ENCODE data around the gene RNASEL. TPM values are rescaled to one million over a fixed set of nuclear protein-coding genes. Genes with fewer than 3 reads are reported as not detected.

The RNASEL gene
- total and polyA plus RNA-seq, 9 of the 15 experiments (the other 6 are each of a cell fraction or from before 2014, with no cell fraction given): 4.3 to 11.1 (median 7.2) TPM

DNA sequence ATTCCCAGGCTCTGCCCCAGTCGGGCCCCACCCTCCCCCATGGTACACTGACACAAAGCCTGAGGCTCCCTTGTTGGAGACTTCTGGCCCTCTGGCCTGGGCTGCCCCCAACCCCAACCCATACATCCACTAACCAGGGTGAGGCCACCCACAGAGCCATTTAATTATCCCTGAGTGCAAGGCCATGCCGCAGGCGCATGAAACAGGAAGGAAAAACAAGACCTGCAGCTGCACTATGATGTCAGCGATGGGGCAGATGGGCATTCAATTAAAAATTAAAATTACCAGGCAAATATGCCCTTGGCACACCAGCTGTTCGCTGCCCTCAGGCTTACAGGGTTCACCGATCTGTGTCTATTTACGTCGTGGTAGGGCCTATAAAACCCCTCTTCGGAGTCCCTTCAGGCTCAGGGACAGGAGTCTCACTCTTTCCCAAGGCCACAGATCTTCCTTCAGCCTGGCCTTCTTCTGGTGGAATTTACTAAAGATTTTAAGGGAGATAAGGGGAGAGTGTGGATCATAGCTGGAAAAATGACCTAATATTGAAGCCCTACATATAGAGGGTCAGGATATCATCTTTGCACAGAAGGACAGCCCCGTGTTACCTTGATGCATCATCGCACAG lies 44.7 kb upstream of the RNASEL start (continued):
- TF ChIP-seq, protein P1, sequence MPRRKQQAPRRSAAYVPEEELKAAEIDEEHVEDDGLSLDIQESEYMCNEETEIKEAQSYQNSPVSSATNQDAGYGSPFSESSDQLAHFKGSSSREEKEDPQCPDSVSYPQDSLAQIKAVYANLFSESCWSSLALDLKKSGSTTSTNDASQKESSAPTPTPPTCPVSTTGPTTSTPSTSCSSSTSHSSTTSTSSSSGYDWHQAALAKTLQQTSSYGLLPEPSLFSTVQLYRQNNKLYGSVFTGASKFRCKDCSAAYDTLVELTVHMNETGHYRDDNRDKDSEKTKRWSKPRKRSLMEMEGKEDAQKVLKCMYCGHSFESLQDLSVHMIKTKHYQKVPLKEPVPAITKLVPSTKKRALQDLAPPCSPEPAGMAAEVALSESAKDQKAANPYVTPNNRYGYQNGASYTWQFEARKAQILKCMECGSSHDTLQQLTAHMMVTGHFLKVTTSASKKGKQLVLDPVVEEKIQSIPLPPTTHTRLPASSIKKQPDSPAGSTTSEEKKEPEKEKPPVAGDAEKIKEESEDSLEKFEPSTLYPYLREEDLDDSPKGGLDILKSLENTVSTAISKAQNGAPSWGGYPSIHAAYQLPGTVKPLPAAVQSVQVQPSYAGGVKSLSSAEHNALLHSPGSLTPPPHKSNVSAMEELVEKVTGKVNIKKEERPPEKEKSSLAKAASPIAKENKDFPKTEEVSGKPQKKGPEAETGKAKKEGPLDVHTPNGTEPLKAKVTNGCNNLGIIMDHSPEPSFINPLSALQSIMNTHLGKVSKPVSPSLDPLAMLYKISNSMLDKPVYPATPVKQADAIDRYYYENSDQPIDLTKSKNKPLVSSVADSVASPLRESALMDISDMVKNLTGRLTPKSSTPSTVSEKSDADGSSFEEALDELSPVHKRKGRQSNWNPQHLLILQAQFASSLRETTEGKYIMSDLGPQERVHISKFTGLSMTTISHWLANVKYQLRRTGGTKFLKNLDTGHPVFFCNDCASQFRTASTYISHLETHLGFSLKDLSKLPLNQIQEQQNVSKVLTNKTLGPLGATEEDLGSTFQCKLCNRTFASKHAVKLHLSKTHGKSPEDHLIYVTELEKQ (CRISPR knock-in tag; IDR thresholded peaks at IDR 0.05): no peak
- TF ChIP-seq HMG20A (CRISPR knock-in tag; conservative IDR thresholded peaks at IDR 0.05): no peak
- TF ChIP-seq HDAC1 (IDR thresholded peaks at IDR 0.05): no peak

DNA sequence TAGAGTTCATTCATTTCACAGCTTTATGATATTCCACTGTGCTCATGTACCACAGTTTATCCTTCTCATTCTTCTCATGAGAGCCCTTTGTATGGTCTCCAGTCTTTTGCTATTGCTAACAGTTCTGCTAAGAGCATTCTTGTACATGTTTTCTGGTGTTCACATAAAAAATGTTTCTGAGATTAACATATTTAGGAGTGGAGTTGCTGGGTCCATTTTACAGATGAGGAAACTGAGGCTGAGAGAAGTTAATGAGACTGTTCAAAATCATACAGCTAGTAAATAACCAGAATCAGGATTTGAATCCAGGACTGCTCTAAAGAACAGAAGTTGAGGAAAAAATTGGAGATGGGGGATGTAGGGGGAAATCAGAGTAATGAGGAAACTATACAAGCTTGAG lies 44.0 kb upstream of the RNASEL start:
- BruUV-seq (replicated peaks): no TSS peak
- no peak for FAIRE-seq
- Histone ChIP-seq H3K9me3 (replicated peaks; ENCODE audit: control insufficient read depth, insufficient read depth, low read depth, low read length) (no peaks in the 10 kb centered on the region), H2AFZ (ENCODE audit: low read depth, low read length) (no peak overlapping the region), H3K27ac (ENCODE audit: extremely low read depth, low read depth, low read length) (no peak overlapping the region), H3K9ac (ENCODE audit: insufficient read depth in 1 of 2, low read depth in 2 of 2, low read length in 2 of 2) (no peak overlapping the region), H3K4me1 (replicated peaks in 1 of 2; ENCODE audit: control insufficient read depth in 2 of 2, insufficient read depth in 2 of 2, low read length in 2 of 2) (no peaks in the 10 kb centered on the region; a peak in 1 of 5 replicates), H4K20me1 (replicated peaks; ENCODE audit: control insufficient read depth, insufficient read depth, low read length) (no peaks in the 10 kb centered on the region), H3K9me1 (ENCODE audit: control insufficient read depth, insufficient read depth, low read length) (no peaks in the 10 kb centered on the region), H3K4me3 (no peak overlapping the region), H3K36me3 (ENCODE audit: control insufficient read depth, insufficient read depth, low read length) (no peaks in the 10 kb centered on the region), H3K4me2 (ENCODE audit: insufficient read depth, low read length) (no peak overlapping the region), H3K79me2 (ENCODE audit: control insufficient read depth, insufficient read depth, low read length) (no peaks in the 10 kb centered on the region), H3K27me3 (ENCODE audit: control insufficient read depth in 2 of 2, insufficient read depth in 2 of 2, low read length in 2 of 2) (peaks cover 41 to 42% of the 10 kb centered on the region in 2 experiments; a peak in 4 of 5 replicates)
- in situ Hi-C loops (cut with MboI): no loop called here
- TF ChIP-seq SMARCE1 (IDR thresholded peaks at IDR 0.05) (no peak), RBM25 (IDR thresholded peaks at IDR 0.05; ENCODE audit: low read depth, low read length, severe bottlenecking) (peak; percentile 92), BCOR (IDR thresholded peaks at IDR 0.05) (0 out of 2 replicates have a peak, but pooled peaks have one; percentile 16), CHD4 (IDR thresholded peaks at IDR 0.05; ENCODE audit: insufficient read depth, insufficient replicate concordance, low read depth, low read length, poor library complexity, severe bottlenecking) (peak; percentile 28)
- TF ChIP-seq, protein P2, sequence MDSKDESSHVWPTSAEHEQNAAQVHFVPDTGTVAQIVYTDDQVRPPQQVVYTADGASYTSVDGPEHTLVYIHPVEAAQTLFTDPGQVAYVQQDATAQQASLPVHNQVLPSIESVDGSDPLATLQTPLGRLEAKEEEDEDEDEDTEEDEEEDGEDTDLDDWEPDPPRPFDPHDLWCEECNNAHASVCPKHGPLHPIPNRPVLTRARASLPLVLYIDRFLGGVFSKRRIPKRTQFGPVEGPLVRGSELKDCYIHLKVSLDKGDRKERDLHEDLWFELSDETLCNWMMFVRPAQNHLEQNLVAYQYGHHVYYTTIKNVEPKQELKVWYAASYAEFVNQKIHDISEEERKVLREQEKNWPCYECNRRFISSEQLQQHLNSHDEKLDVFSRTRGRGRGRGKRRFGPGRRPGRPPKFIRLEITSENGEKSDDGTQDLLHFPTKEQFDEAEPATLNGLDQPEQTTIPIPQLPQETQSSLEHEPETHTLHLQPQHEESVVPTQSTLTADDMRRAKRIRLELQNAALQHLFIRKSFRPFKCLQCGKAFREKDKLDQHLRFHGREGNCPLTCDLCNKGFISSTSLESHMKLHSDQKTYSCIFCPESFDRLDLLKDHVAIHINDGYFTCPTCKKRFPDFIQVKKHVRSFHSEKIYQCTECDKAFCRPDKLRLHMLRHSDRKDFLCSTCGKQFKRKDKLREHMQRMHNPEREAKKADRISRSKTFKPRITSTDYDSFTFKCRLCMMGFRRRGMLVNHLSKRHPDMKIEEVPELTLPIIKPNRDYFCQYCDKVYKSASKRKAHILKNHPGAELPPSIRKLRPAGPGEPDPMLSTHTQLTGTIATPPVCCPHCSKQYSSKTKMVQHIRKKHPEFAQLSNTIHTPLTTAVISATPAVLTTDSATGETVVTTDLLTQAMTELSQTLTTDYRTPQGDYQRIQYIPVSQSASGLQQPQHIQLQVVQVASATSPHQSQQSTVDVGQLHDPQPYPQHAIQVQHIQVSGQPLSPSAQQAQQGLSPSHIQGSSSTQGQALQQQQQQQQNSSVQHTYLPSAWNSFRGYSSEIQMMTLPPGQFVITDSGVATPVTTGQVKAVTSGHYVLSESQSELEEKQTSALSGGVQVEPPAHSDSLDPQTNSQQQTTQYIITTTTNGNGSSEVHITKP (IDR thresholded peaks at IDR 0.05; ENCODE audit: partially characterized antibody): no peak
- intact Hi-C loops (cut with micrococcal nuclease): no loop called here
- ATAC-seq: no peak
- CTCF ChIA-PET (ENCODE audit: low intra/inter-chr PET ratio): no interaction called here
- POLR2A ChIA-PET: interaction anchor here (1.0 to 1.7 kb wide), 2 partner anchors 15 to 33 kb away, joined by 4 to 5 read pairs; no protein-coding TSS in a partner anchor
- DNase-seq (ENCODE audit: extremely low read depth in 1 of 4, low spot score in 3 of 4): no peak

Data from K562 (cell line).